HG03108 (cell line): ENCODE results near the gene PLOD3.
A peak's percentile ranks its signal among the peaks of the same experiment; 100 is the strongest.
"Not testable (repeated sequence)": the region's sequence is repeated elsewhere in the genome, so short reads cannot be mapped to it uniquely, and the experiment has no call there.

Experiments
- ATAC-seq: cut with Tn5 transposase; IDR thresholded peaks from one replicate; pipeline ENCODE4 v1.9.1; 2021; ENCODE audit warnings: moderate library complexity; ENCODE audit not compliant: unreplicated experiment

PLOD3 gene

GRCh38 chr7:101217388-101218235, at the start of gene PLOD3, which contains the start of gene ZNHIT1:
TSS of gene PLOD3 (minus strand) at chr7:101217581. CDS start at chr7:101217274, 307 bp downstream.
TSS of gene ZNHIT1 (plus strand) at chr7:101218165. CDS start at chr7:101218196, 31 bp downstream.
- ATAC-seq, result peak; percentile 61

- ATAC-seq, result no peak
These were observed 48.5 kb upstream of the PLOD3 start for GRCh38 chr7:101265622-101266516.

GRCh38 chr7:101264102-101264706, 46.8 kb upstream of the PLOD3 start:
- ATAC-seq, result not testable (repeated sequence)

- ATAC-seq, result no peak
These were observed 40.9 kb upstream of the PLOD3 start for GRCh38 chr7:101258243-101258731.

- no peak for ATAC-seq
These were observed 38.4 kb upstream of the PLOD3 start for GRCh38 chr7:101255796-101256195.

GRCh38 chr7:101253199-101253598, 35.8 kb upstream of the PLOD3 start:
- not testable (repeated sequence) for ATAC-seq

- peak; percentile 99 for ATAC-seq
These were observed 34.7 kb upstream of the PLOD3 start for GRCh38 chr7:101251871-101252659.

- no peak for ATAC-seq
These were observed 32.9 kb upstream of the PLOD3 start for GRCh38 chr7:101250324-101250723.

GRCh38 chr7:101248276-101248675, 30.9 kb upstream of the PLOD3 start:
- no peak for ATAC-seq

- no peak for ATAC-seq
These were observed 27.8 kb upstream of the PLOD3 start for GRCh38 chr7:101245147-101245668.

- peak; percentile 93 for ATAC-seq
These were observed 27.2 kb upstream of the PLOD3 start, which contains the start of gene FIS1 for GRCh38 chr7:101244375-101245146. TSS of gene FIS1 (minus strand) at chr7:101245081. CDS start at chr7:101245004, 77 bp downstream.

GRCh38 chr7:101243646-101244374, 26.4 kb upstream of the PLOD3 start:
- ATAC-seq, result no peak

- no peak for ATAC-seq
These were observed 24.3 kb upstream of the PLOD3 start for GRCh38 chr7:101241443-101242349.

- no peak for ATAC-seq
These were observed 23.6 kb upstream of the PLOD3 start for GRCh38 chr7:101241015-101241363.

GRCh38 chr7:101240226-101241014, 23.0 kb upstream of the PLOD3 start:
- ATAC-seq, result no peak

GRCh38 chr7:101239951-101240220, 22.5 kb upstream of the PLOD3 start:
- ATAC-seq, result no peak
